GM23338 (cell line): Measurements from ENCODE around the gene CKB. TPM values are rescaled to one million over a fixed set of nuclear protein-coding genes. Genes with fewer than 3 reads are reported as not detected.

ENCODE experiments used
- ATAC-seq: fragments of 200-7000 bp; cut with Tn5 transposase; 3 replicates; pipeline ENCODE4 v1.9.1; 2020
- DNase-seq: peaks from one replicate; pipeline ENCODE4 v3.0.0-alpha.2; 2015; ENCODE audit warnings: low spot score
- H2AFZ ChIP-seq: fragments of 200-600 bp; sonication (generic); 2 replicates; pipeline ENCODE4 v1.8.0; 2016; ENCODE audit warnings: antibody characterized with exemption, mild to moderate bottlenecking, moderate library complexity
- H3F3A ChIP-seq: fragments of 200-600 bp; sonication (generic); replicated peaks from 2 replicates; pipeline ENCODE4 v1.8.0; 2017; ENCODE audit warnings: antibody characterized with exemption, mixed run types, low read depth
- H3K27ac ChIP-seq: fragments of 200-600 bp; sonication (generic); 2 replicates; pipeline ENCODE4 v1.6.1; 2016; ENCODE audit warnings: low read depth
- H3K27me3 ChIP-seq: fragments of 200-600 bp; sonication (generic); 2 replicates; pipeline ENCODE4 v1.8.0; 2016; ENCODE audit warnings: mild to moderate bottlenecking, mixed run types, moderate library complexity; ENCODE audit not compliant: insufficient read depth
- H3K36me3 ChIP-seq: fragments of 200-600 bp; sonication (generic); 2 replicates; pipeline ENCODE4 v1.8.0; 2016; ENCODE audit warnings: mild to moderate bottlenecking; ENCODE audit not compliant: insufficient read depth
- H3K4me1 ChIP-seq: fragments of 200-600 bp; sonication (generic); 2 replicates; pipeline ENCODE4 v1.8.0; 2016; ENCODE audit warnings: mild to moderate bottlenecking, moderate library complexity; ENCODE audit not compliant: insufficient read depth
- H3K4me2 ChIP-seq: fragments of 200-600 bp; sonication (generic); 2 replicates; pipeline ENCODE4 v1.7.1; 2017; ENCODE audit warnings: mixed run types
- H3K4me3 ChIP-seq: fragments of 200-600 bp; sonication (generic); 2 replicates; pipeline ENCODE4 v1.6.1; 2016; ENCODE audit warnings: mixed run types
- H3K79me2 ChIP-seq: fragments of 200-600 bp; sonication (generic); replicated peaks from 2 replicates; pipeline ENCODE4 v1.8.0; 2017; ENCODE audit warnings: mild to moderate bottlenecking; ENCODE audit not compliant: insufficient read depth
- H3K9me2 ChIP-seq: fragments of 200-600 bp; sonication (generic); 2 replicates; pipeline ENCODE4 v1.8.0; 2017; ENCODE audit not compliant: insufficient read depth
- H4K20me1 ChIP-seq: fragments of 200-600 bp; sonication (generic); replicated peaks from 2 replicates; pipeline ENCODE4 v1.8.0; 2017; ENCODE audit warnings: mild to moderate bottlenecking; ENCODE audit not compliant: insufficient read depth
- H3K27ac Mint-ChIP-seq: 2 replicates; pipeline ENCODE4 v1.8.0; 2020; ENCODE audit warnings: inconsistent platforms, mild to moderate bottlenecking, moderate library complexity, mixed read lengths
- H3K27me3 Mint-ChIP-seq: 3 replicates; pipeline ENCODE4 v1.8.0; 2022; ENCODE audit warnings: low read depth, mild to moderate bottlenecking, moderate library complexity, mixed read lengths, inconsistent platforms; ENCODE audit not compliant: insufficient read depth, poor library complexity
- H3K36me3 Mint-ChIP-seq: 3 replicates; pipeline ENCODE4 v1.8.0; 2021; ENCODE audit warnings: low read depth, mild to moderate bottlenecking, inconsistent platforms, moderate library complexity, mixed read lengths
- H3K4me1 Mint-ChIP-seq: 3 replicates; pipeline ENCODE4 v1.8.0; 2020; ENCODE audit warnings: mild to moderate bottlenecking, inconsistent platforms, mixed read lengths
- H3K4me3 Mint-ChIP-seq: 3 replicates; pipeline ENCODE4 v1.8.0; 2021; ENCODE audit warnings: moderate library complexity, mild to moderate bottlenecking, inconsistent platforms, mixed read lengths
- H3K9me3 Mint-ChIP-seq: 3 replicates; pipeline ENCODE4 v1.8.0; 2020; ENCODE audit warnings: moderate library complexity, mild to moderate bottlenecking, inconsistent platforms, mixed read lengths
- CREB1 ChIP-seq: fragments of 250-450 bp; sonication (Bioruptor Pico); IDR thresholded peaks from 2 replicates; pipeline ENCODE4 v1.5.0; 2020; ENCODE audit warnings: low read depth, mild to moderate bottlenecking, moderate library complexity
- CTCF ChIP-seq, 2 experiments: fragments of 200-600 bp in 1 of 2; sonication (generic) in 1 of 2; conservative IDR thresholded peaks; 2 replicates each; pipeline versions ENCODE4 v1.5.1 to v1.6.1; 2016 to 2017; ENCODE audit warnings: antibody characterized with exemption in 2 of 2, low read depth in 2 of 2, mild to moderate bottlenecking in 2 of 2, moderate library complexity in 1 of 2
- ETS1 ChIP-seq: IDR thresholded peaks from 2 replicates; pipeline ENCODE4 v1.6.1; 2016; ENCODE audit warnings: antibody characterized with exemption
- EZH2 ChIP-seq: fragments of 200-600 bp; sonication (generic); IDR thresholded peaks from one replicate; pipeline ENCODE4 v1.8.0; 2017; ENCODE audit warnings: antibody characterized with exemption, mild to moderate bottlenecking, low read depth; ENCODE audit not compliant: unreplicated experiment
- EZH2phosphoT487 ChIP-seq: fragments of 200-600 bp; sonication (generic); IDR thresholded peaks from one replicate; pipeline ENCODE4 v1.8.1; 2018; ENCODE audit warnings: antibody characterized with exemption; ENCODE audit not compliant: unreplicated experiment
- ZNF114 ChIP-seq: fragments of 250-450 bp; sonication (Bioruptor Pico); IDR thresholded peaks from 2 replicates; pipeline ENCODE4 v1.5.0; 2020; ENCODE audit warnings: mild to moderate bottlenecking, moderate library complexity
- ZNF462 ChIP-seq: fragments of 250-450 bp; sonication (Bioruptor Pico); IDR thresholded peaks from 2 replicates; pipeline ENCODE4 v1.5.0; 2020; ENCODE audit warnings: mild to moderate bottlenecking, moderate library complexity
- polyA plus RNA-seq: library from polyadenylated mRNA; unstranded; fragments of >200 nt; fragmentation: Nextera tagmentation; extraction: Ambion mirVana; gene quantifications from 2 replicates; pipeline ENCODE4 v1.2.1, GENCODE V29; 2016
- total RNA-seq: library from RNA; depleted of rRNA; stranded (reverse); fragments of >200 nt; shearing (Covaris generic); gene quantifications from 2 replicates; pipeline ENCODE4 v1.2.3, GENCODE V29; 2014
- TF ChIP-seq, protein P1 (sequence below): IDR thresholded peaks from one replicate; pipeline ENCODE4 v1.6.1; 2018; ENCODE audit warnings: antibody characterized with exemption; ENCODE audit not compliant: unreplicated experiment

The CKB gene
- total and polyA plus RNA-seq, 2 experiments from 2014 or later, result 604 to 852 TPM

GRCh38 chr14:103491691-103492090 lies 30.9 kb downstream of the CKB start (continued):
- no peak for TF ChIP-seq ZNF462 (CRISPR knock-in tag)
- TF ChIP-seq EZH2phosphoT487, result no peak
- TF ChIP-seq ZNF114, result no peak
- no peak for TF ChIP-seq EZH2
- TF ChIP-seq CREB1 (CRISPR knock-in tag), result no peak

DNA sequence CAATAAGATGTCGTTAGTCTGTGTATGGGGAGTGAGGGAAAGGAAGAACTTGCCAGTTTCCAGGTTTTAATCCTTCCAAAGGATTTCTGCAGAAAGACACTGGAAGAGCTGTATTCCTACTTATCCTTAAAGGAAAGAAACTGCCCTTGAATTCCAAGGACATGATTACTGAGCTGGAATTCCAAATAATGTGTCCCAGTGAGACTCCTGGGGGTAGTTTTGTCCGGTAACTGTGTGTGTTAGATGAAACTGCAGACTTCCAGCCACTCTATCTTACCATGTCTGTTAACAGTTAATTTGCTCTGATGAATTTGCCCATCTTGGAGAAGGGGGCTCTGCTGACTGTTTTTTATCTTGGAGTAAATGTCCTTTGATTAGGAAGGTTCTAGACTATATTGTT lies 33.0 kb downstream of the CKB start:
- Mint-ChIP-seq H3K27me3 (no peaks in the 10 kb centered on the region), H3K4me3 (no peak overlapping the region), H3K36me3 (peaks cover 21% of the 10 kb centered on the region), H3K4me1 (no peaks in the 10 kb centered on the region), H3K27ac (peak overlapping the region; percentile 4; the same call in 1 of the 2 replicates), H3K9me3 (no peaks in the 10 kb centered on the region)
- Histone ChIP-seq H3K9me2 (no peaks in the 10 kb centered on the region), H3K36me3 (peaks cover 23% of the 10 kb centered on the region; the same call in 1 of the 2 replicates), H3K4me3 (no peak overlapping the region), H3K4me1 (no peaks in the 10 kb centered on the region), H3K79me2 (no peaks in the 10 kb centered on the region), H2AFZ (no peak overlapping the region), H3K4me2 (no peak overlapping the region), H3F3A (no peaks in the 10 kb centered on the region), H3K27ac (peak overlapping the region; percentile 48; the same call in 1 of the 2 replicates), H3K27me3 (no peaks in the 10 kb centered on the region), H4K20me1 (no peaks in the 10 kb centered on the region; the same call in 1 of the 2 replicates)
- TF ChIP-seq CTCF (conservative IDR thresholded peaks at IDR 0.05; ENCODE audit: low read depth in 2 of 2) (no peak), ETS1 (no peak), CREB1 (CRISPR knock-in tag) (no peak), EZH2phosphoT487 (no peak)
- TF ChIP-seq, protein P1, sequence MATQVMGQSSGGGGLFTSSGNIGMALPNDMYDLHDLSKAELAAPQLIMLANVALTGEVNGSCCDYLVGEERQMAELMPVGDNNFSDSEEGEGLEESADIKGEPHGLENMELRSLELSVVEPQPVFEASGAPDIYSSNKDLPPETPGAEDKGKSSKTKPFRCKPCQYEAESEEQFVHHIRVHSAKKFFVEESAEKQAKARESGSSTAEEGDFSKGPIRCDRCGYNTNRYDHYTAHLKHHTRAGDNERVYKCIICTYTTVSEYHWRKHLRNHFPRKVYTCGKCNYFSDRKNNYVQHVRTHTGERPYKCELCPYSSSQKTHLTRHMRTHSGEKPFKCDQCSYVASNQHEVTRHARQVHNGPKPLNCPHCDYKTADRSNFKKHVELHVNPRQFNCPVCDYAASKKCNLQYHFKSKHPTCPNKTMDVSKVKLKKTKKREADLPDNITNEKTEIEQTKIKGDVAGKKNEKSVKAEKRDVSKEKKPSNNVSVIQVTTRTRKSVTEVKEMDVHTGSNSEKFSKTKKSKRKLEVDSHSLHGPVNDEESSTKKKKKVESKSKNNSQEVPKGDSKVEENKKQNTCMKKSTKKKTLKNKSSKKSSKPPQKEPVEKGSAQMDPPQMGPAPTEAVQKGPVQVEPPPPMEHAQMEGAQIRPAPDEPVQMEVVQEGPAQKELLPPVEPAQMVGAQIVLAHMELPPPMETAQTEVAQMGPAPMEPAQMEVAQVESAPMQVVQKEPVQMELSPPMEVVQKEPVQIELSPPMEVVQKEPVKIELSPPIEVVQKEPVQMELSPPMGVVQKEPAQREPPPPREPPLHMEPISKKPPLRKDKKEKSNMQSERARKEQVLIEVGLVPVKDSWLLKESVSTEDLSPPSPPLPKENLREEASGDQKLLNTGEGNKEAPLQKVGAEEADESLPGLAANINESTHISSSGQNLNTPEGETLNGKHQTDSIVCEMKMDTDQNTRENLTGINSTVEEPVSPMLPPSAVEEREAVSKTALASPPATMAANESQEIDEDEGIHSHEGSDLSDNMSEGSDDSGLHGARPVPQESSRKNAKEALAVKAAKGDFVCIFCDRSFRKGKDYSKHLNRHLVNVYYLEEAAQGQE, result no peak
- DNase-seq (no peak), ATAC-seq (no peak)
